Stimulated activated CD8-positive, alpha-beta memory T cell treated with anti-CD3 and anti-CD28 coated beads, Interleukin-12 subunit alpha, Interleukin-12 subunit beta, amount 100 ng/mL, for 1 hour (primary cell): Measurements from ENCODE around the gene CNOT8.
A peak's percentile ranks its signal among the peaks of the same experiment; 100 is the strongest.
"Not testable (repeated sequence)": the region's sequence is repeated elsewhere in the genome, so short reads cannot be mapped to it uniquely, and the experiment has no call there.

Source experiments
- DNase-seq: peaks from one replicate; pipeline ENCODE4 v3.0.0-alpha.2; 2020; ENCODE audit warnings: low read depth

Gene CNOT8

GRCh38 chr5:154858297-154858971, at the start of gene CNOT8:
Gene CNOT8 (plus strand): TSS chr5:154858627. CDS start chr5:154863279, 4,652 bp downstream.
- peak; percentile 95 for DNase-seq

- no peak for DNase-seq
These were observed 47.2 kb upstream of the CNOT8 start for GRCh38 chr5:154811239-154811638.

GRCh38 chr5:154811653-154812465, 46.6 kb upstream of the CNOT8 start:
- DNase-seq, result peak; percentile 53

GRCh38 chr5:154813158-154813557, 45.3 kb upstream of the CNOT8 start:
- no peak for DNase-seq

- peak; percentile 21 for DNase-seq
These were observed 44.7 kb upstream of the CNOT8 start for GRCh38 chr5:154813736-154814135.

- no peak for DNase-seq
These were observed 43.4 kb upstream of the CNOT8 start for GRCh38 chr5:154815025-154815424.

- DNase-seq, result no peak
These were observed 42.7 kb upstream of the CNOT8 start for GRCh38 chr5:154815684-154816247.

GRCh38 chr5:154816891-154817492, 41.4 kb upstream of the CNOT8 start:
- DNase-seq, result no peak

GRCh38 chr5:154817815-154818214, 40.6 kb upstream of the CNOT8 start:
- no peak for DNase-seq

- no peak for DNase-seq
These were observed 39.8 kb upstream of the CNOT8 start for GRCh38 chr5:154818471-154819116.

GRCh38 chr5:154819546-154819945, 38.9 kb upstream of the CNOT8 start:
- no peak for DNase-seq

- DNase-seq, result no peak
These were observed 38.0 kb upstream of the CNOT8 start for GRCh38 chr5:154820383-154820782.

GRCh38 chr5:154822896-154823295, 35.5 kb upstream of the CNOT8 start:
- not testable (repeated sequence) for DNase-seq

GRCh38 chr5:154823605-154824004, 34.8 kb upstream of the CNOT8 start:
- no peak for DNase-seq

- no peak for DNase-seq
These were observed 34.4 kb upstream of the CNOT8 start for GRCh38 chr5:154824070-154824469.

GRCh38 chr5:154829181-154829588, 29.2 kb upstream of the CNOT8 start:
- no peak for DNase-seq

- no peak for DNase-seq
These were observed 28.7 kb upstream of the CNOT8 start for GRCh38 chr5:154829589-154830218.

GRCh38 chr5:154830219-154830595, 28.2 kb upstream of the CNOT8 start:
- DNase-seq, result no peak

GRCh38 chr5:154830596-154830995, 27.8 kb upstream of the CNOT8 start:
- DNase-seq, result no peak

- no peak for DNase-seq
These were observed 27.0 kb upstream of the CNOT8 start for GRCh38 chr5:154831451-154831850.

GRCh38 chr5:154832804-154833203, 25.6 kb upstream of the CNOT8 start:
- DNase-seq, result not testable (repeated sequence)

- DNase-seq, result no peak
These were observed 24.4 kb upstream of the CNOT8 start for GRCh38 chr5:154834053-154834452.
